ENCODE data around the gene DGKB.

Gene DGKB

DNA sequence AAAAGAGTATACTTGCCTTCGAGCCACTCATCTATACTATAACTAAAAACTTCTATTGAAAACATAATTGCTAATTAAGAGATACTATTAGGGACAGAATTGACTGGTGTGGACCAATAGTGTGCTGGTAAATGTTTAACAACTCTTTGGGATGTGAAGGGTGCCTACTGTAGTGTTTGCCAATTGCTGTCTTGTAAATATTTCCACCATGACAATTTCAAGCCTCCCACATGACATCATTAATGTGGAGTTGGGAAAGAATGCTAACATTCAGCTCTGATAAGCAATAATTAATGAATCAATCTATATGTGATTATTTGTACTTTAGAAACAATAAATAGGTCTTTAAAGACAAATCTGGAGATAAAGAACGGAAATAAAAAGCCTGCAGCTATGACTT lies 136.8 kb downstream of the DGKB start:
- no peaks in the 10 kb centered on the region for H3K4me1 ChIP-seq (ENCODE audit: control insufficient read depth in 1 of 2, insufficient read depth in 1 of 2, low read depth in 1 of 2, low read length in 1 of 2)
- H3K36me3 ChIP-seq = no peaks in the 10 kb centered on the region
- no peak overlapping the region for H3K4me3 ChIP-seq (ENCODE audit: low read depth in 1 of 2, low read length in 1 of 2)
- no peak overlapping the region for H3K27ac ChIP-seq
- TF ChIP-seq, protein P1, sequence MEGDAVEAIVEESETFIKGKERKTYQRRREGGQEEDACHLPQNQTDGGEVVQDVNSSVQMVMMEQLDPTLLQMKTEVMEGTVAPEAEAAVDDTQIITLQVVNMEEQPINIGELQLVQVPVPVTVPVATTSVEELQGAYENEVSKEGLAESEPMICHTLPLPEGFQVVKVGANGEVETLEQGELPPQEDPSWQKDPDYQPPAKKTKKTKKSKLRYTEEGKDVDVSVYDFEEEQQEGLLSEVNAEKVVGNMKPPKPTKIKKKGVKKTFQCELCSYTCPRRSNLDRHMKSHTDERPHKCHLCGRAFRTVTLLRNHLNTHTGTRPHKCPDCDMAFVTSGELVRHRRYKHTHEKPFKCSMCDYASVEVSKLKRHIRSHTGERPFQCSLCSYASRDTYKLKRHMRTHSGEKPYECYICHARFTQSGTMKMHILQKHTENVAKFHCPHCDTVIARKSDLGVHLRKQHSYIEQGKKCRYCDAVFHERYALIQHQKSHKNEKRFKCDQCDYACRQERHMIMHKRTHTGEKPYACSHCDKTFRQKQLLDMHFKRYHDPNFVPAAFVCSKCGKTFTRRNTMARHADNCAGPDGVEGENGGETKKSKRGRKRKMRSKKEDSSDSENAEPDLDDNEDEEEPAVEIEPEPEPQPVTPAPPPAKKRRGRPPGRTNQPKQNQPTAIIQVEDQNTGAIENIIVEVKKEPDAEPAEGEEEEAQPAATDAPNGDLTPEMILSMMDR (IDR thresholded peaks at IDR 0.05) = no peak
- H3K9me3 ChIP-seq = no peaks in the 10 kb centered on the region
- no peaks in the 10 kb centered on the region for H3K27me3 ChIP-seq

- H3K36me3 ChIP-seq = no peaks in the 10 kb centered on the region
- H3K9me3 ChIP-seq = no peaks in the 10 kb centered on the region
- H3K27ac ChIP-seq = no peak overlapping the region
- TF ChIP-seq, protein P1 (IDR thresholded peaks at IDR 0.05) = no peak
- no peaks in the 10 kb centered on the region for H3K27me3 ChIP-seq
- no peak overlapping the region for H3K4me3 ChIP-seq (ENCODE audit: low read depth in 1 of 2, low read length in 1 of 2)
- H3K4me1 ChIP-seq (ENCODE audit: control insufficient read depth in 1 of 2, insufficient read depth in 1 of 2, low read depth in 1 of 2, low read length in 1 of 2) = no peaks in the 10 kb centered on the region
Observed at GRCh38 chr7:14762561-14762960, 140.0 kb downstream of the DGKB start.

GRCh38 chr7:14761510-14762296 lies 140.8 kb downstream of the DGKB start:
- TF ChIP-seq, protein P1 (IDR thresholded peaks at IDR 0.05) = no peak

GRCh38 chr7:14760730-14761478 lies 141.6 kb downstream of the DGKB start:
- no peaks in the 10 kb centered on the region for H3K9me3 ChIP-seq
- TF ChIP-seq, protein P1 (IDR thresholded peaks at IDR 0.05) = no peak
- no peaks in the 10 kb centered on the region for H3K27me3 ChIP-seq
- H3K4me1 ChIP-seq (ENCODE audit: control insufficient read depth in 1 of 2, insufficient read depth in 1 of 2, low read depth in 1 of 2, low read length in 1 of 2) = no peaks in the 10 kb centered on the region
- no peaks in the 10 kb centered on the region for H3K36me3 ChIP-seq
- H3K4me3 ChIP-seq (ENCODE audit: low read depth in 1 of 2, low read length in 1 of 2) = no peak overlapping the region
- no peak overlapping the region for H3K27ac ChIP-seq

More at GRCh38 chr7:14761510-14762296, 140.8 kb downstream of the DGKB start:
- Histone ChIP-seq H3K36me3 (no peaks in the 10 kb centered on the region), H3K4me1 (ENCODE audit: control insufficient read depth in 1 of 2, insufficient read depth in 1 of 2, low read depth in 1 of 2, low read length in 1 of 2) (no peaks in the 10 kb centered on the region), H3K27ac (no peak overlapping the region), H3K4me3 (ENCODE audit: low read depth in 1 of 2, low read length in 1 of 2) (no peak overlapping the region), H3K27me3 (no peaks in the 10 kb centered on the region), H3K9me3 (no peaks in the 10 kb centered on the region)

- Histone ChIP-seq H3K36me3 (no peaks in the 10 kb centered on the region), H3K9me3 (no peaks in the 10 kb centered on the region), H3K4me1 (ENCODE audit: control insufficient read depth in 1 of 2, insufficient read depth in 1 of 2, low read depth in 1 of 2, low read length in 1 of 2) (no peaks in the 10 kb centered on the region), H3K27me3 (no peaks in the 10 kb centered on the region), H3K27ac (no peak overlapping the region), H3K4me3 (ENCODE audit: low read depth in 1 of 2, low read length in 1 of 2) (no peak overlapping the region)
- TF ChIP-seq, protein P1 (IDR thresholded peaks at IDR 0.05) = no peak
Observed at GRCh38 chr7:14759785-14760184, 142.8 kb downstream of the DGKB start.
